ENCODE data around the gene IQSEC1.

The IQSEC1 gene

DNA sequence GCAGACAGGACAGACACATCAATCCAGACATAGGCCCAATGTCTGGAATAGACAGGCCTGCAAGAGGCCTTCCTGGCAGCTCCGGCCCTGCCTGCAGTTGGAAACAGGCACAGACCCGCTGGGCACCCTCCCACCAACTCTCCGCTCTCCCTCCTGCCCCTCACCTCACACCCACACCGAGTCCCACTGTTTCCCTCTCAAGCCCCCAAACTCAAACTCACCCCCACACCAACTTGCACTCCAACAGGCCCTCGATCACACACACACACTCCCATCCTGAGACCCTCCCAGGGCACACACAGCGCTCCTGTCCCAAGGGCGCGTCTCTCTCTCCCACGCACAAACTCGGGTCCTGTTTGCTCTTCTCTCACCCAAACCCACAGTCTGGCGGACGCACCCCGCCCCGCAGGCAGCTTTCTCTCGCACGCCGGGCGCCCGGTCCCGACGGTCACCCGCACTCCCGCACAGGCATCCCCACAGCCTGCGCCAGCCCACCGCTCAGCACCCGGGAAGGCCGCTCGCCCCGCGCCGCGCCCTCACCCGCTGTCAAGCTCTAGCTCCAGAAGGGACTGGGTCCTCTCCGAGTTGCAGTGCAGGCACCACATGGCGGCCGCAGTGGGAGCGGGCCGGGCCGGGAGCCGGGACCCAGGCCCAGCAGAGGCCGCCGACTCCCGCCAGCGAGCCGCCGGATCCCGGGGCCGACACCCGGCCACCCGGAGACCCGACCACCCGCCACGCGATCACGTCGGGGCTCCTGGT lies 106.2 kb downstream of the IQSEC1 start:
- TF ChIP-seq NFIC (IDR thresholded peaks at IDR 0.05) (no peak), EGR1 (IDR thresholded peaks at IDR 0.05) (no peak), FOXM1 (IDR thresholded peaks at IDR 0.05; ENCODE audit: borderline replicate concordance, low read depth) (no peak), YY1 (IDR thresholded peaks at IDR 0.05; ENCODE audit: low read depth) (peak; percentile 60; the same call in 1 of the 2 replicates)
- TF ChIP-seq, protein P1, sequence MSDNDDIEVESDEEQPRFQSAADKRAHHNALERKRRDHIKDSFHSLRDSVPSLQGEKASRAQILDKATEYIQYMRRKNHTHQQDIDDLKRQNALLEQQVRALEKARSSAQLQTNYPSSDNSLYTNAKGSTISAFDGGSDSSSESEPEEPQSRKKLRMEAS (IDR thresholded peaks at IDR 0.05) = peak; percentile 30; the same call in 1 of the 2 replicates

DNA sequence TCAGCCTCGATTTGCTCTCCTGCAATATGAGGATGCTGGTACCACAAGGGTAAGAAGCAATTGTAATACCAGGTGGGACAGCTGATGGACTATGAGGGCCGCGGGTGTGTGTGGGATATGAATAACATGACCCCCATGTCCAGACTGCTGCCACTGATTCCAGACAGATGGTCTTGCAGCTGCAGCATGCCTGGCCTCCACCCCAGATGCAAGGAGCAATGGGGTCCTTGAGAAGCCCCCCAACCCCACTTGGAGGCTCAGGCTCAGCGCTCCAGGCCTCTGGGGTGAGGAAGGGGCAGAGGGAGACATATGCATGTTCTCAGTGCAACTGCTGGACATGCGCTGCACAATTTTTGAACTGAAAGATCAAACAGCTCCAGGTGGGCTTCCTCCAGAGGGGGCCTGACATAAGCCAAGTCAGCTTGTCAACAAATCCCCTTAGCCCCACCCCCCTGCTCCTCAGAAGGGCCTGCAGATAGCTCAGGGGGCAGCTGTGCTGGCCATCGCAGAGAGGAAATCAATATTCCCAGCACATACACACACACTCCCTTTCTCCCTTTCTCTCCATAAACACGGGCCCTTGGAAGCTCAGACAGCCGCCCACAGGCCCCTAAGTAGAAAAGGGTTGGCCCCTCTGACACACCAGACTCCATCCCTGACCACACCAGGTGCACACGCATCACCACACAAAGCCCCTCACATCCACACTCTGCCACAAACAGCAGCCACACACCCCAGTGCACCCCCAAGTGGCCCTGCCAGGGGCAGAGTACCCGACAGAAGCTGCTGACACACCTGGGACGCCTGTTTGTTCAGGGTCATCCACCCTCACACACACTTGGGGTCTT lies 107.0 kb downstream of the IQSEC1 start:
- TF ChIP-seq YY1 (IDR thresholded peaks at IDR 0.05; ENCODE audit: low read depth) (no peak), TEAD4 (IDR thresholded peaks at IDR 0.05) (no peak), TAF1 (IDR thresholded peaks at IDR 0.05; ENCODE audit: low read depth) (no peak), FOXM1 (IDR thresholded peaks at IDR 0.05; ENCODE audit: borderline replicate concordance, low read depth) (no peak)

DNA sequence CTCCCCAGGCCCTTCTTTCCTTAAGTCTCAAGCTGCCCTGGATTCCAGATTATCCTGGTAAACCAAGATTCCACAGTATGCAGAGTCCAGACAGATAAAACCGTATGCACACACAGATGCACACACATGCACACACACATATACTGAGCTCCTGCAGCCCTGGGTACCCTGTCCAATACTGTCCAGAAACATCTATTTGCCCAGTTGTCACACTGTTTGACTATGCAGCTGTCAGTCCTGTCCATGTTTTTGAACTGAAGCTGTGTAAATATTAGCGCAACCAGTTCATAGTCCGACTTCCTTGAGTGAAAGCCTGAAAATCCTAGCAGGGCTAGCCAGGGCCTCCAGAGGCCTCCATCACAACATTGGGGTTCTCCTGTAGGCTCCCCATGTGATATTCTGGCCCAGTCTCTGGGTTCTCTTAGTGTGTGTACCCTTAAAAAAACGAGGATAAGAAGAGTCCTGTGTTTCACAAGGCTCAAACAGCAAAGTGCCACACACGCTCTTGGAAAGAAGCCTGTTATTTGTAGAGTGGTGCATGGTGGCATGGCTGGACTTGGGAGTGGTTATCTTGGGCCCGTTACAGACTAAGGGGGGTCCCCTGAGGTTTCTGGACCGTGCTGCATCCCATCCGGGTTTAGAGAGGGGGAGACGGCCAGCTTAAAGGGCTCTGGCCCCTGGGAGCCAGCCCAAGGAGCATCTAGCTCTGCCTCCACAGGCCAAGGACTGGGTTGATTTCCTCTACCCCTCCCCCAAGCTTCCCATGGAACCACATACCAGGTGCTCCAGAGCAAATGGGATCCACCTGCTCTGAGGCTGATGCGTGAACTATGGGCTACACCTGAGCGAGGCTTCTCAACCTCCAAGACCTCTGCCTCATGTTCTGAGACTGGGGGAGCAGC lies 108.3 kb downstream of the IQSEC1 start:
- TF ChIP-seq FOXM1 (IDR thresholded peaks at IDR 0.05; ENCODE audit: borderline replicate concordance, low read depth) (no peak), CREB1 (IDR thresholded peaks at IDR 0.05; ENCODE audit: low read depth) (no peak), YY1 (IDR thresholded peaks at IDR 0.05; ENCODE audit: low read depth) (no peak), EP300 (IDR thresholded peaks at IDR 0.05; ENCODE audit: borderline replicate concordance) (no peak), CEBPB (IDR thresholded peaks at IDR 0.05) (no peak), ZBTB7A (IDR thresholded peaks at IDR 0.05; ENCODE audit: low read depth) (no peak), TAF1 (IDR thresholded peaks at IDR 0.05; ENCODE audit: low read depth) (no peak), EGR1 (IDR thresholded peaks at IDR 0.05) (no peak), TEAD4 (IDR thresholded peaks at IDR 0.05) (no peak), TCF12 (IDR thresholded peaks at IDR 0.05; ENCODE audit: low read depth) (no peak), NFIC (IDR thresholded peaks at IDR 0.05) (no peak), RAD21 (IDR thresholded peaks at IDR 0.05; ENCODE audit: low read depth) (no peak)
- TF ChIP-seq, protein P2, sequence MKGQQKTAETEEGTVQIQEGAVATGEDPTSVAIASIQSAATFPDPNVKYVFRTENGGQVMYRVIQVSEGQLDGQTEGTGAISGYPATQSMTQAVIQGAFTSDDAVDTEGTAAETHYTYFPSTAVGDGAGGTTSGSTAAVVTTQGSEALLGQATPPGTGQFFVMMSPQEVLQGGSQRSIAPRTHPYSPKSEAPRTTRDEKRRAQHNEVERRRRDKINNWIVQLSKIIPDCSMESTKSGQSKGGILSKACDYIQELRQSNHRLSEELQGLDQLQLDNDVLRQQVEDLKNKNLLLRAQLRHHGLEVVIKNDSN (IDR thresholded peaks at IDR 0.05) = no peak
- TF ChIP-seq, protein P1 (IDR thresholded peaks at IDR 0.05) = no peak
- TF ChIP-seq, protein P3, sequence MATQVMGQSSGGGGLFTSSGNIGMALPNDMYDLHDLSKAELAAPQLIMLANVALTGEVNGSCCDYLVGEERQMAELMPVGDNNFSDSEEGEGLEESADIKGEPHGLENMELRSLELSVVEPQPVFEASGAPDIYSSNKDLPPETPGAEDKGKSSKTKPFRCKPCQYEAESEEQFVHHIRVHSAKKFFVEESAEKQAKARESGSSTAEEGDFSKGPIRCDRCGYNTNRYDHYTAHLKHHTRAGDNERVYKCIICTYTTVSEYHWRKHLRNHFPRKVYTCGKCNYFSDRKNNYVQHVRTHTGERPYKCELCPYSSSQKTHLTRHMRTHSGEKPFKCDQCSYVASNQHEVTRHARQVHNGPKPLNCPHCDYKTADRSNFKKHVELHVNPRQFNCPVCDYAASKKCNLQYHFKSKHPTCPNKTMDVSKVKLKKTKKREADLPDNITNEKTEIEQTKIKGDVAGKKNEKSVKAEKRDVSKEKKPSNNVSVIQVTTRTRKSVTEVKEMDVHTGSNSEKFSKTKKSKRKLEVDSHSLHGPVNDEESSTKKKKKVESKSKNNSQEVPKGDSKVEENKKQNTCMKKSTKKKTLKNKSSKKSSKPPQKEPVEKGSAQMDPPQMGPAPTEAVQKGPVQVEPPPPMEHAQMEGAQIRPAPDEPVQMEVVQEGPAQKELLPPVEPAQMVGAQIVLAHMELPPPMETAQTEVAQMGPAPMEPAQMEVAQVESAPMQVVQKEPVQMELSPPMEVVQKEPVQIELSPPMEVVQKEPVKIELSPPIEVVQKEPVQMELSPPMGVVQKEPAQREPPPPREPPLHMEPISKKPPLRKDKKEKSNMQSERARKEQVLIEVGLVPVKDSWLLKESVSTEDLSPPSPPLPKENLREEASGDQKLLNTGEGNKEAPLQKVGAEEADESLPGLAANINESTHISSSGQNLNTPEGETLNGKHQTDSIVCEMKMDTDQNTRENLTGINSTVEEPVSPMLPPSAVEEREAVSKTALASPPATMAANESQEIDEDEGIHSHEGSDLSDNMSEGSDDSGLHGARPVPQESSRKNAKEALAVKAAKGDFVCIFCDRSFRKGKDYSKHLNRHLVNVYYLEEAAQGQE (IDR thresholded peaks at IDR 0.05; ENCODE audit: low read depth) = no peak

DNA sequence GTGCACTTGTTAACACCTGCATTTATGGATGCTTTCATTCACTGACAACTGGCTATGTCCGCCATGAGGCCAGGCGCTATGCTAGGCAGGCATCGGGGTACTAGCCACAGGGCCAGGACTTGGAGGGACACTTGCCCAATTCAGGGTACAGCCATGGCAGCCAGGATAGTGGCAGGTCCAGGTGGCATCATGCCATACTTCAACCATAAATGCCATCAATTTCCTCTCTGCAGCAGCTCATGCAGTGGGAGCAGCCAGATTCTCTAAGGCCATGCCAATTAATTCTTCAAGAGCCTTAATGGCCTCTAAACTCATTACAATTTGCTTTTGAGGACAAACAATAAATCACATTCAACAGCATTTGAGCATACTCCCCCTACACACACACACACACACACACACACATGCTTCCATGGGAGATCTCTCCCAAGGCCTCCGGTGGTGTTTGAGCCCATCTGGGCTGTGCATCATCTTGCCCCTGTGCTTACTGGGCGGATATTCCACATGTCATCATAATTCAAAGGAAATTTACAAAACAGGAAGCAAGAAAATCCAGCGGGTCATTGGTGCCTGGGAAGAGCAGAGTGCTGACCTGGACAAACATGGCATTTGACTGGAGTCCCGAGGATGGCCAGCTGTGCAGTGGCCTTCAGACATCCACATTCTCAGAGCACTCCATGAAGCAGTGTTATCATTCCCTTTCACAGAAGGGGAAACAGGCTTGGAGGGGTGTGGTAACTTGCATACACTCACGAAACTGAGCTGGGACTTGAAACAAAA lies 109.1 kb downstream of the IQSEC1 start:
- no peak for TF ChIP-seq YY1 (IDR thresholded peaks at IDR 0.05; ENCODE audit: low read depth)
- TF ChIP-seq ZBTB7A (IDR thresholded peaks at IDR 0.05; ENCODE audit: low read depth) = no peak
- TF ChIP-seq, protein P1 (IDR thresholded peaks at IDR 0.05) = no peak
- TF ChIP-seq CEBPB (IDR thresholded peaks at IDR 0.05) = no peak
- TF ChIP-seq RAD21 (IDR thresholded peaks at IDR 0.05; ENCODE audit: low read depth) = no peak
- TF ChIP-seq CREB1 (IDR thresholded peaks at IDR 0.05; ENCODE audit: low read depth) = no peak
- TF ChIP-seq, protein P3 (IDR thresholded peaks at IDR 0.05; ENCODE audit: low read depth) = no peak
- TF ChIP-seq TEAD4 (IDR thresholded peaks at IDR 0.05) = no peak
- TF ChIP-seq EP300 (IDR thresholded peaks at IDR 0.05; ENCODE audit: borderline replicate concordance) = no peak
- no peak for TF ChIP-seq NFIC (IDR thresholded peaks at IDR 0.05)
- no peak for TF ChIP-seq EGR1 (IDR thresholded peaks at IDR 0.05)
- TF ChIP-seq, protein P2 (IDR thresholded peaks at IDR 0.05) = no peak
- TF ChIP-seq FOXM1 (IDR thresholded peaks at IDR 0.05; ENCODE audit: borderline replicate concordance, low read depth) = no peak
- no peak for TF ChIP-seq TCF12 (IDR thresholded peaks at IDR 0.05; ENCODE audit: low read depth)
- no peak for TF ChIP-seq TAF1 (IDR thresholded peaks at IDR 0.05; ENCODE audit: low read depth)

Data from Ishikawa (cell line).